Measurements from ENCODE around the gene SLC37A3.

- no peak for TF ChIP-seq POLR2AphosphoS5 (IDR thresholded peaks at IDR 0.05)
- TF ChIP-seq POLR2A (IDR thresholded peaks at IDR 0.05) = no peak
- TF ChIP-seq CTCF (IDR thresholded peaks at IDR 0.05) = no peak
- TF ChIP-seq EP300 (IDR thresholded peaks at IDR 0.05) = no peak
Measured at GRCh38 chr7:140317597-140317996, 80.7 kb downstream of the SLC37A3 start.

Measured in gastroesophageal sphincter (tissue), 3 donors.